Liver (tissue), 3 donors: ENCODE results near the gene HCFC1.

Experiments
- CTCF ChIP-seq: fragments of 150-350 bp; IDR thresholded peaks from 2 replicates; pipeline ENCODE4 v1.5.1; 2017; ENCODE audit warnings: improper control_type of control experiment, low read depth, low read length; ENCODE audit not compliant: missing input control
- EGR1 ChIP-seq, 2 donors: IDR thresholded peaks; 2 replicates each; pipeline ENCODE4 v1.6.1; 2016 to 2018; ENCODE audit warnings: antibody characterized with exemption in 2 of 2, low read depth in 2 of 2
- donor health status: healthy.
- donor health status: healthy.

DNA sequence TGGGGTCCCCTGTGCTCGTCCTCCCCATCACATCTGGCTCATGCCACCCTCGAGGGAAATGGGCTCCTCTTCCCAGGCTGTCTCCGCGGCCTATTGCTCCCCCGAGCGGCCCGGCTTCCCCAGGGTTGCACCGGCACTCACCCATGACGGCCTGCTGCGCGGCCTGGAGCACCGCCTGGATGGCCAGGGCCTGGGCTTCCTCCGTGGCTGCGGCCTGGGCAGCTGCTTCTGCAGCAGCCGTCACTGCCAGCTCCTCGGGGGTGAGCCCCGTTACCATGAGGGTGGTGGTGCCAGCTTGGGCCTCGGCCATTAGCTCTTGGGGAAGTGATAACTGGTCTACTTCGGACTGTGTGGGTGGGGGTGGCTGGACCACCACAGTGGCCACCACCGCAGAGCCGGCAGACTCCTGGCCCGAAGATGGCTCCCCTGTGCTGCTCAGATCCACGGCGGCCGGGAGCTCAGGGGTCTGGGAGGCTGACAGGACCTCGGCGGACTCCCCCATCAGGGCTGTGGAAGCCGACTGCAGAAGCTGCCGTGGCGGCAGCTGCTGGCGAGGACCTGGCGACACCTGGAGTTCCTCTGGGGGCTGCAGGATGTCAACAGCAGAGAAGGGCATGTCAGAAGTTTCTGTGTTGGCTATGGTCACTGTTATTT is 19.1 kb downstream of the HCFC1 start:
- TF ChIP-seq CTCF (no peak), EGR1 (IDR thresholded peaks at IDR 0.05; ENCODE audit: low read depth in 2 of 2) (no peak)
